ENCODE measurements around the gene PPP3CB.

PPP3CB gene

DNA sequence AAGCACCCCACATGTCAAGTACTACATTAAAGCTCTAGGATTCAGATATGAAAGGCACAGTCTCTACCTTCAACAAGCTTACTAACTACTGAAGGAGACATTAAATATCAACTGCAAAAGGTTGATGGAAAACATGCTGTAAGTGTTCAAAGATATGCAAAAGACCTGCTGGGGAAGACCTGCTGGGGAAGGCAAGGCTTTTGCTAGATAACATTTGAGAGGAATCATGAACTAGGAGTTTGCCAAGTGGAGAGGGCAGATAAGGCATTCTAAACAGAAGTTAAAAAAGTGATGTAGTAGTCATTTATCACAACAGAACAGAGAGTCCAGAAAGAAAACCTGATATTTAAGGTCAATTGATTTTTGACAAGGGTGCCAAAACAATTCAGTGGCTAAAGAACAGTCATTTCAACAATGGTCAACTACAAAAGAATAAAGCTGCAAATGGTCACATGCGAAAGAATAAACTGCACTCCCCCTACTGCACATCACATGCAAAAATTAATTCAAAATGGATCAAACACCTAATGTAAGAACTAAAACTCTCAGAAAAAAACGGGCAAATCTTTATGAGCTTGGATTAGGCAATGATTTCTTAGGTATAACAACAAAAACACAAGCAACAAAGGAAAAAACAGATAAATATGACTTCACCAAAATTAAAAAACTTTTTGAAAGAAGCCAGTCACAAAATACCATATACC is 39.5 kb downstream of the PPP3CB start:
- no peak overlapping the region for H3K4me3 ChIP-seq (ENCODE audit: insufficient read depth, low read length, poor library complexity, severe bottlenecking)
- no peaks in the 10 kb centered on the region for H3K9me2 ChIP-seq (replicated peaks; ENCODE audit: insufficient read depth, low read length)
- no peak overlapping the region for H3K9ac ChIP-seq (ENCODE audit: low read length)
- H2AFZ ChIP-seq (ENCODE audit: low read depth, low read length, severe bottlenecking) = no peak overlapping the region
- H3K36me3 ChIP-seq (ENCODE audit: low read length) = peaks cover 15% of the 10 kb centered on the region; the same call in 1 of the 2 replicates
- H3K27ac ChIP-seq (ENCODE audit: low read depth, low read length) = no peak overlapping the region
- TF ChIP-seq EZH2phosphoT487 (conservative IDR thresholded peaks at IDR 0.05; ENCODE audit: low read length) = no peak
- TF ChIP-seq, protein P1, sequence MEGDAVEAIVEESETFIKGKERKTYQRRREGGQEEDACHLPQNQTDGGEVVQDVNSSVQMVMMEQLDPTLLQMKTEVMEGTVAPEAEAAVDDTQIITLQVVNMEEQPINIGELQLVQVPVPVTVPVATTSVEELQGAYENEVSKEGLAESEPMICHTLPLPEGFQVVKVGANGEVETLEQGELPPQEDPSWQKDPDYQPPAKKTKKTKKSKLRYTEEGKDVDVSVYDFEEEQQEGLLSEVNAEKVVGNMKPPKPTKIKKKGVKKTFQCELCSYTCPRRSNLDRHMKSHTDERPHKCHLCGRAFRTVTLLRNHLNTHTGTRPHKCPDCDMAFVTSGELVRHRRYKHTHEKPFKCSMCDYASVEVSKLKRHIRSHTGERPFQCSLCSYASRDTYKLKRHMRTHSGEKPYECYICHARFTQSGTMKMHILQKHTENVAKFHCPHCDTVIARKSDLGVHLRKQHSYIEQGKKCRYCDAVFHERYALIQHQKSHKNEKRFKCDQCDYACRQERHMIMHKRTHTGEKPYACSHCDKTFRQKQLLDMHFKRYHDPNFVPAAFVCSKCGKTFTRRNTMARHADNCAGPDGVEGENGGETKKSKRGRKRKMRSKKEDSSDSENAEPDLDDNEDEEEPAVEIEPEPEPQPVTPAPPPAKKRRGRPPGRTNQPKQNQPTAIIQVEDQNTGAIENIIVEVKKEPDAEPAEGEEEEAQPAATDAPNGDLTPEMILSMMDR (IDR thresholded peaks at IDR 0.05; ENCODE audit: insufficient read depth, low read length, poor library complexity, severe bottlenecking) = no peak
- no peaks in the 10 kb centered on the region for H3K79me2 ChIP-seq (ENCODE audit: insufficient read depth, low read length)
- H3K9me3 ChIP-seq (ENCODE audit: insufficient read depth, low read length) = no peaks in the 10 kb centered on the region
- 0 out of 2 replicates have a peak, but pooled peaks cover 9% of the 10 kb centered on the region for H3F3A ChIP-seq (ENCODE audit: insufficient read depth)
- no peaks in the 10 kb centered on the region for H3K27me3 ChIP-seq (ENCODE audit: low read length)
- H4K20me1 ChIP-seq (ENCODE audit: low read depth, low read length) = no peaks in the 10 kb centered on the region
- H3K4me2 ChIP-seq (ENCODE audit: low read depth, low read length, poor library complexity, severe bottlenecking) = no peak overlapping the region

DNA sequence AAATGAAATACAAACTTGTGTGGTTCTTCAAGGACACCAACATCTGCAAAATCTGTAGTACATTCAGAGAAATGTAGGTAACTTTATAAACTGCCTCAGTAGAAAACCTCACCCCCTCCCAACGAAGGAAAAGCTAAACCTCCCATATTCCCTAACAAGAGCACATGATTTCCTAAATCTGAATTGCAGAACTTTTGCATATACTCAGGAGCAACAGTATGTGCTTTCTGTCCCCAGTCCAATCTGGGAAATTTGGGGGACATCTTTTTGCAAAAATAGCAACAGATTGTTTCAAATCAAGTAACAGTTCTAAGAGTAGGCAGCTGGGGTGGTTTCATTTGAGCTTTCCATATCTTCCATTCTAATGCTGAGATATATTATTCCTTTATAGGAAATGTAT is 46.7 kb downstream of the PPP3CB start:
- Histone ChIP-seq H3K9me2 (replicated peaks; ENCODE audit: insufficient read depth, low read length) (no peaks in the 10 kb centered on the region), H4K20me1 (ENCODE audit: low read depth, low read length) (no peaks in the 10 kb centered on the region), H3K27ac (ENCODE audit: low read depth, low read length) (no peak overlapping the region), H3F3A (ENCODE audit: insufficient read depth) (0 out of 2 replicates have a peak, but pooled peaks cover 8% of the 10 kb centered on the region), H3K27me3 (ENCODE audit: low read length) (no peaks in the 10 kb centered on the region), H3K36me3 (ENCODE audit: low read length) (peaks cover 10% of the 10 kb centered on the region; the same call in 1 of the 2 replicates), H3K4me3 (ENCODE audit: insufficient read depth, low read length, poor library complexity, severe bottlenecking) (no peak overlapping the region), H3K9me3 (ENCODE audit: insufficient read depth, low read length) (no peaks in the 10 kb centered on the region), H3K9ac (ENCODE audit: low read length) (no peak overlapping the region), H2AFZ (ENCODE audit: low read depth, low read length, severe bottlenecking) (no peak overlapping the region), H3K79me2 (ENCODE audit: insufficient read depth, low read length) (no peaks in the 10 kb centered on the region), H3K4me2 (ENCODE audit: low read depth, low read length, poor library complexity, severe bottlenecking) (no peak overlapping the region)
- no peak for TF ChIP-seq EZH2phosphoT487 (conservative IDR thresholded peaks at IDR 0.05; ENCODE audit: low read length)
- TF ChIP-seq, protein P1 (IDR thresholded peaks at IDR 0.05; ENCODE audit: insufficient read depth, low read length, poor library complexity, severe bottlenecking) = no peak

DNA sequence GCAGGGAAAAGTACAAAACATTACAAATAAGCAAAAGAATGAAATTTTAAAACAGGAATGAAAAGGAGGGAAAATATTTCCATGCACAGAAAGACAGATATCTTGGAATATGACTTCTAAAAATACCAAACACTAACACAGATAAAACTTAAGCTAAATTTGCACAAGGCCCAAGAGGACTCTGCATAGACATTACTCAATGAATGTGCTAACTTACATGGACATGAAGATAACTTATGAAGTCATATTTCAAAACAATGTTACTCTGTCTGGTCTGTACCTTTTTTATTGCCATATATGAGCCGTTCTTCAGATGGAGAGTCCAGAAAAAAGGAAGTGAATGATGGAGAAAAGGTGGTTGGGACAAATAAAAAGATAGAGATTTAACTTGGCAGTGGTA is 47.4 kb downstream of the PPP3CB start:
- Histone ChIP-seq H3K4me3 (ENCODE audit: insufficient read depth, low read length, poor library complexity, severe bottlenecking) (no peak overlapping the region), H3K9ac (ENCODE audit: low read length) (no peak overlapping the region), H3K36me3 (ENCODE audit: low read length) (peaks cover 6% of the 10 kb centered on the region; the same call in 1 of the 2 replicates), H3F3A (ENCODE audit: insufficient read depth) (0 out of 2 replicates have a peak, but pooled peaks cover 7% of the 10 kb centered on the region), H3K4me2 (ENCODE audit: low read depth, low read length, poor library complexity, severe bottlenecking) (no peak overlapping the region), H3K27ac (ENCODE audit: low read depth, low read length) (no peak overlapping the region), H3K27me3 (ENCODE audit: low read length) (no peaks in the 10 kb centered on the region), H3K9me3 (ENCODE audit: insufficient read depth, low read length) (no peaks in the 10 kb centered on the region), H2AFZ (ENCODE audit: low read depth, low read length, severe bottlenecking) (no peak overlapping the region), H4K20me1 (ENCODE audit: low read depth, low read length) (no peaks in the 10 kb centered on the region), H3K79me2 (ENCODE audit: insufficient read depth, low read length) (no peaks in the 10 kb centered on the region), H3K9me2 (replicated peaks; ENCODE audit: insufficient read depth, low read length) (no peaks in the 10 kb centered on the region)
- TF ChIP-seq, protein P1 (IDR thresholded peaks at IDR 0.05; ENCODE audit: insufficient read depth, low read length, poor library complexity, severe bottlenecking) = no peak
- TF ChIP-seq EZH2phosphoT487 (conservative IDR thresholded peaks at IDR 0.05; ENCODE audit: low read length) = no peak
